ENCODE data around the gene SLC38A10. TPM values are rescaled to one million over a fixed set of nuclear protein-coding genes. Genes with fewer than 3 reads are reported as not detected.

The SLC38A10 gene
- total RNA-seq, 1 experiment from 2014 or later: 85.2 TPM

DNA sequence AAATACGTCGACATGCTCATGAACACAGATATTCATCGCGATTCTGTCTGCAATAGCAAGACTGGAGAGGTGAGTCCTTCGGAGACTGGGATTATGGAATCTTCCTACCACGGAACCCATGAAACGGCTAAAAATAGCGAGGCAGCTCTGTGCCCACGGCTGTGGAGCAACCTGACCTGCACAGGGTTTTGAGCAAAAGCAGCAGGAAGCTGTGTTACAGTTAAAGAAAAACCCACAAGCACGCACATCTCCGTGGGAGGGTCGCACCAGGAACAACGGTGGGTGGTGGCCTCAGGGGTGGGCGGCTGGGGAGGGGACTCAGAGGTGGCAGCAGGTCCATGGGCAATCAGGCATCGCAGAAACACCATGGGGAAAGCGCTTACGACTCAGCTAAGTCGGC is 24.8 kb downstream of the SLC38A10 start:
- in situ Hi-C loops (cut with HindIII; ENCODE audit: low pct_unique_long_range_greater_than_20kb, low sequenced_read_pairs): no loop called here
- no peak for DNase-seq (ENCODE audit: low read depth)

DNA sequence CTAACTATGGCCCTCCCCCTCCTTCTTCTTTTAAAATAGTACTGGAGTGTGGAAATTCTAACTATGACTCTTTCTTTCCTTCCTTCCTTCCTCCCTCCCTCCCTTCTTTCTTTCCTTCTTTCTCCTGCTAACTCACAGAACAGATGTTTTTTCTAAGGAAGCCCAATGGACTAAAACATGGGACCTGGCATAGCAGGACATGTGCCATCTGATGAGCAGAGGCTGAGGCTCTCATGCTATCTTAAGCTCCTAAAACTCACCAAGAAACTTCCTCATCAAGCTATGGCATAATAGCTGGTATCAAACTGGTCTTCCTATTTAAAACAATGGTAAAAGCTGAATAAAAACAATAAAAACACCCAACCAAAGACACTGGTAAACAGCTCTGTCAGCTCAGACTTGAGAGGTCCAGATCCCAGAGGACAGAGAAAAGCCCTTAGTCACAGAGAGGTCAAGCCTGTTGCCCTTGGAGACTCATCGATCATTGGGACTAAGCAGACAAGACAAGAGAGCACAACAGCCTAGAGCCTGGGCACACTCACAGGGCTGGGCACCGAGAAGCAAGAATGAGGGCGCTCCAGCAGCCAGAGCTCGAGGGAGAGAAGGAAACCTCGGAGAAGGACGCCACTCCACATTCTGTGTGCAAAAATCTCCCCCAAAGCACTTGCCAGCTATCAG is 27.6 kb downstream of the SLC38A10 start:
- in situ Hi-C loops (cut with HindIII; ENCODE audit: low pct_unique_long_range_greater_than_20kb, low sequenced_read_pairs): no loop called here
- DNase-seq (ENCODE audit: low read depth): no peak

DNA sequence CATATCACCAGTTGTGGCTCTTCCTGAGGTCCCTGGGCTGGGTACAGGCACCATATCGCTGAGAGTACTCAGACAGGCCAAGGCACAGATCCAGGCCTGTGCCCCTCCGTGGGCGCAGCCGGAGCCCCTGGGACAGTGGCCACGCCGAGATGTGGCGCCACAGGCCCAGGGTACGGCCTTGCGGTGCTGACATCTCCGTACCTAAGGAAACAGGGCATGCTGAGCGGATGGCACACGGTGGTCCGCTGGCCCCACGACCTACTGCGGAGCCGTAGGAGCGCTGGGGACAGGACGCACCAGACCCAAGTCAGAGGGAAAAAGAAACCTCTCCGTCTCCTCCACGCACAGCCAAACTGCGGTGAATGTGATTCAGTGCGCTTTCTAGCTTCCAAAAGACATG is 29.5 kb downstream of the SLC38A10 start:
- DNase-seq (ENCODE audit: low read depth): no peak
- in situ Hi-C loops (cut with HindIII; ENCODE audit: low pct_unique_long_range_greater_than_20kb, low sequenced_read_pairs): no loop called here

DNA sequence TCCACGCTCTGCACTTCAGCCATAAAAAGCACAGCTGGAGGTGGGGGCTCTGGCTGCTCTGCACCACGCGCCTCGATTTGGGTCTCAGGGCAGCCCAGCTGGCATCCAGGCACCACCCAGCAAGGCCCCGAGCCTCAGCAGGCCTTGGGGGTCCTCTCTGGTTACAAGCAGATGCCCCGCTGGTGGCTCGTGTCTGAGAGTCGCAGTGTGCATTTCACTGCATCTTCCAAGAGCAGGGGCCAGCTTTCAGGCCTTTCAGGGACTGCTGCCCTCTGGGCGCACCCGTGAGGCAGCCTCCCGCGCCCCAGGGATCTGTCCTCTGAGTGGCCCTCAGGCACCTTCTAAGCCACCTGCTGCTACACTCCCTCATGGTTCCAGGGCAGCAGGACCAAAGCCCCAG is 30.5 kb downstream of the SLC38A10 start:
- in situ Hi-C loops (cut with HindIII; ENCODE audit: low pct_unique_long_range_greater_than_20kb, low sequenced_read_pairs): no loop called here
- no peak for DNase-seq (ENCODE audit: low read depth)

DNA sequence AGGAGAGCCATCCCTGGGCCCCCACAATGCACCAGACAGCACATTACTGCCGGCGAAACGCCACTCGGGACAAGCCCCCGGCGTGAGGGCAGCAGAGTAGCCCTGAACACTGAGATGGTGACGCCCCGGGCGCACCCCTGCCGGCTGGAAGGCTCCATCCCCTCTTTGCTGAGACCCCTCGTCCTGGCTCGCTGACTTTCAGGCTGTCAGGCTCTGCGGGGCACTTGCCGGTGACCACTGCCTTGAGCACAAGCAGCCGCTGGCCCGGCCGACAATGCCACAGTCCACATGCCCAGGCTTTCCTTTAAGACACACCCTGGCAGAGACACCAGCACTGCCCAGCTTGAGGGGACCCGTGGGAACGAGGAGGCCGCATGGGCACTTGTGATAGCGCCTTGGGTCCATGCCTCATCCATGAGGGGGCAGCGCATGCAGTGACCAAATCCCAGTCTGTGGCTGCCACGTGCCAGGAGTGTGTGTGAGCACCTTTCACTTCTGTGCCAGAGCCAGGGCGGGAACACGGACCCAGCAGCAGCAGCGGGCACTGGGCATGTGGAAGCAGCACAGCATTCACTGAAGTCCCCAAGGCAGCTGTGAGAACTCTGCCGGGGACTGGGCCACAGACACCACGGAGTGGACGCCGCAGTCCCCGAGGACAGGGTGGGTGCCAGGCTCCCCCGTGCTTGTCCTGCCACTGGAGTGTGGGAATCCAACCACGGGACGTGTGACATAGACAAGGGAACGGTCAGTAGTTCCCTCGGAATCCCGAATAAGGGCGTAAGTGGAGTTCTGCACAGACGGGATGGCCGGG is 31.5 kb downstream of the SLC38A10 start:
- no peak for DNase-seq (ENCODE audit: low read depth)
- in situ Hi-C loops (cut with HindIII; ENCODE audit: low pct_unique_long_range_greater_than_20kb, low sequenced_read_pairs): no loop called here

DNA sequence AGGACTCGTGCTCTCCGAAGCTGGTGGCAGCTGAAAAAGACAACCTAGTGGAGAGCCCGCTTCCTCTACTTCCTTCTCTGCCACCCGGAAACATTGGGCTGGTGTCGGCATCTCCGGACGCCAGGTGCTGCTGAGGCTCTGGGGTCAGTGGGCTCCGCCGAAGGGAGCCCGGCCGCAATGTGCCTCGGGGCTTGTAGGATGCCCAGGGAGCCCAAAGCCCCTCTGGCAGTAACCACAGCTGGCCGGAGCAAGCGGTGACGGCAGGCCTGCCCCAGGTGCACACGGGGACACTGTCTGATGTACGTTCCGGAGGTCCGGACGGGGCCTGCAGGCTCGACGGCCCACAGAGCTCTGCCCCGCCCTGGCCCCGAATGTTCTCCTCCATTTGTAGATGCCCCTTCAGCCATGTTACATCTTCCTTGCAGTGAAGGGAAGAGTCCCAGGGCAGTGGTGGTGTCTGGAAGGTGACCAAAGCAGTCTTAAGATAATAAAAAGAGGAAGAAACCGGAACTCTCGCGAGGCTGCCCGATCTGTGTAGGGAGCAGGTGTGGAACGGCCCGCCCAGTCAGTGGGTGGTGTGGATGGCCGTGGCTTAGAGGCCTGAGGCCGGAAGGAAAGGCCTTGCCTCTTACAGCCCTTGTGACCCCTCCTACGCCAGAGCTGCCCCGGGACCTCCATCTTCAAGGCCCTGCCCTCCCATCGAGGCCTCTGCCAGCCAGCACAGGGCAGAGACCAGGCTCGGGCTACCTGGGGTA is 33.3 kb downstream of the SLC38A10 start:
- in situ Hi-C loops (cut with HindIII; ENCODE audit: low pct_unique_long_range_greater_than_20kb, low sequenced_read_pairs): no loop called here
- DNase-seq (ENCODE audit: low read depth): no peak

DNA sequence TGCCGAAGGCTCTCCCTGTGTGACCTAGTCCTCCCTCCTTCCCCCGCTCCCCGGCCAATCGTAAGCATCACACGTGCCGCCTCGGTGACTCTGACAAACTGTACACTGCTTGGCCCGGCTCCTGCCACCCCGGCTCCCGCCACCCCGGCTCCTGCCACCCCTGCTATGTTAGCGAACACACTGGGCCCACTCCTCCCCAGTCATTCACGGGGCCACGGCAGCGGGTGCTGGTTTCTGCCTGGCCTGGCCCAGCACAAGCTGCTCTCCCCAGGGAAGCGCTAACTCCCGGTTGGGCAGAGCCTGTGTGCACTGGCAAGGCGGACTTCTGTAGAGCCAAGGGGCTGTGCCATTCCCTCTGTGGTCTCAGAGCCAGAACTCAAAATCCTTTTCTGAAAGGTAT is 34.0 kb downstream of the SLC38A10 start:
- no peak for DNase-seq (ENCODE audit: low read depth)
- in situ Hi-C loops (cut with HindIII; ENCODE audit: low pct_unique_long_range_greater_than_20kb, low sequenced_read_pairs): no loop called here

DNA sequence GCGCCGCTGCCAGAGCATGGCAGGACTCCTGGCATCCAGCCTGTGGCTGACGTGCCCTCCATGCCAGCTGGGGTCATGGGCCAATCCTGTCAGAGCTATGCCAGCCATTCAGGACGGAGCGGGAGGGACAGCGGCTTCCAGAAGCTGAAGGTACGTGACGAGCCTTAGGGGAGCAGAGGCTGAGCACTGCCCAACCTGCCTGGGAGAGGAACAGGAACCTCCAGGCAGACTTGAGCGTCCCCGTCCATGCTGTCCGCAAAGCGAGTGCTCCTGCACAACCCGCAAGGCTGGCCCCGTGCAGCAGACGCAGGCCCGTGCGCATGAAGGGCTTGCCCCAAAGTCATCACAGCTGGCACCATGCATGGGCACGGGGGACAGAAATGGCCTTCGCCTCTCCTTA is 34.5 kb downstream of the SLC38A10 start:
- in situ Hi-C loops (cut with HindIII; ENCODE audit: low pct_unique_long_range_greater_than_20kb, low sequenced_read_pairs): no loop called here
- DNase-seq (ENCODE audit: low read depth): no peak

DNA sequence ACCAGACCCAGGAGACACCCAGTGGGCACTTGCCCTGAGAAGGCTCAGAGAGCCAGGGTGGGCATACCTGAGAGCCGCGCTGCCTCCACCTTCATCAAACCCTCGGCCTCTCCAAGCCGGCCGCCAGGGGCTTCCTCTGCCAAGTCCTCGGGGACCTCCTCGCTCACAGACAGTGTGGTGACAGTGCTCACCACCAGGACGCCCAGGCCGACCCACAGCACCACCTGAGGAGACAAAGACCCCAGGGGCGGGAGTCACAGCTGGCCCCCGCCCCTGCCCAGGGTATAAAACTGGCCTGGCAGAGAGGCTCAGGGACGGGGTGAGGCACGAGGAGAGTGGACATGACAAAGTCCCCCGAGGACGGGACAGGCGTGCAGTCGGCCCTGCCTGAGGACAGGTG is 34.9 kb downstream of the SLC38A10 start:
- no peak for DNase-seq (ENCODE audit: low read depth)
- in situ Hi-C loops (cut with HindIII; ENCODE audit: low pct_unique_long_range_greater_than_20kb, low sequenced_read_pairs): no loop called here

DNA sequence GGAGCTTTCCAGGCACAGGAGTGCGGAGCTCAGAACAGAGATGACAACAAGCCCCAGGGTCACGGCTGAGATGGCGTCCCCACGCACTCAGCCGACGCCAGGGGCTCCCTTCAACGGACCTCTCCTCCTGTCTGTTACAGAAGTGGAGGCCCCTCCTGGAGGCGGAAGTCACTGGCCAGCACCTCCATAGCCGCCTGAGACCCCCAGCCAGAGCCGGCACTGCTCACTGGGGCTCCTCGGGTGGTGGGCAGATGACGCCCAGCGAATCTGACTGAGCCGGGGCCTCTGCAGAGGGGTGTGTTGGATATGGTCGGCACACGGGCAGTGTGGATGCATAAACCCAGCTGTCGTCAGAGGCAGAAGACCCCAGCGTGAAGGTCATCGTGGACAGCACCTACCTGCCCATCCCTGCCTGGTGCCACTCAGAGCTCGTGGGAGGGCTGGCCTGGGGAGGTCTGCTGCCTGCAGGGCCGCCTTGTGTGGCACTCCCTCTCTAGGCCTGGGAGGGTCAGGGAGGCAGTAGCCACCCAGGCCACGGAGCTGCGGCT is 36.0 kb downstream of the SLC38A10 start:
- DNase-seq (ENCODE audit: low read depth): no peak
- in situ Hi-C loops (cut with HindIII; ENCODE audit: low pct_unique_long_range_greater_than_20kb, low sequenced_read_pairs): no loop called here

DNA sequence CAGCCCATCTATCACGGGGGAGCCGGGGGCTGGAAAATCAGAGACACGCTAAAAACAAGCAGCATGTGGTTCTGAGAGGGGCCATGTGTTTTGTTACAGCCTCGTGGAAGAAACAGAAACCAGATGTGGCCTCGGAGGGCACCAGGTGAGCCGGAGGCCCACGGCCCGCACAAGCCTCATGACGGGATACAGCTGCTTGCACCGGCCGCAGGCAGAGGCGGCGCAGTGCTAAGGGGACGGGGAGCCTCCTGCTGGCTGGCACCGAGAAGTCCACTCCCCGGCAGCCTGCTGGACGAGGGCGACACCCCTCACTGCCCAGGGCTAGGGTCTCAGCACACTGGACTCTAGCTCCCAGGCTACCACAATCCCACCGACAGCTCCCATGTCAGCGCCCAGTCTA is 36.8 kb downstream of the SLC38A10 start:
- in situ Hi-C loops (cut with HindIII; ENCODE audit: low pct_unique_long_range_greater_than_20kb, low sequenced_read_pairs): no loop called here

DNA sequence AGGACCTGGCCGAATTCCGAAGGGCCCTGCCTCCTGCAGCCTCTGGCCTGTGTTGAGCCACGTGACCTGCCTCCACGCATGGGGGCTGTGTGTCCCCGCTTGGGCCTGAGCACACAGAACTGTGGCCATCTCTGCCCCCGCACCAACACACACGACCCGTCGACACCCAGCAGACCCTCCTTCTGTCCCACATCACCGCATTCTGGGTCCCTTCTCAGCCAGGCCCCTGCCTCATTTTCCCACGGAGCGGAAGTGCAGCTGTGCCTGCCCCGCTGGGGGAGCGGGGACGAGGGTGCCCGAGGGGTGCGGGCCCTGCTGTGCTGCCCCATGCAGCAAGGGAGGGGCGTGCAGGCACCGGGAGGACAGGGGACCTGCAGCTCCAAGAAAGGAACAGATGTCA is 37.6 kb downstream of the SLC38A10 start:
- no peak for DNase-seq (ENCODE audit: low read depth)
- in situ Hi-C loops (cut with HindIII; ENCODE audit: low pct_unique_long_range_greater_than_20kb, low sequenced_read_pairs): no loop called here

More for the DNA sequence above, 36.8 kb downstream of the SLC38A10 start:
- no peak for DNase-seq (ENCODE audit: low read depth)

DNA sequence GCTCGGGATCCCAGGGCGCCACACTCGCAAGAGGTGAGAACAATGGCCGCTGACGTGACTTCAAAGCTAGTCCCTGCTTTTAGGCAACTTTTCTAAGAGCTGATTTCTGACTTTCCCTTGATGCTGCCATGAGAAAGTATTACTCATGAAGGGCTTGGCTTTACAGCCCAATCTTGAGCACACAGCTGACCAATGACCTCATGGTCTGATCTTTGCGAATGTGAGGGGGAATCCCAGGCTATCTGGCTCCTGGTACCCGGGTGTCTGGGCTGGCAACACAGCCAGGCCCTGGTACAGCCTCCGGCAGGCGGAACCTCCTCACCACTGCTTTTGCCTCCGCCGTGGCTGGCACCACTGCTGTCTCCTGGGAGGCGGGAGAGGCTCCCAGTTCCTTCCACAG is 38.5 kb downstream of the SLC38A10 start:
- peak; percentile 66 for DNase-seq (ENCODE audit: low read depth)
- in situ Hi-C loops (cut with HindIII; ENCODE audit: low pct_unique_long_range_greater_than_20kb, low sequenced_read_pairs): no loop called here

DNA sequence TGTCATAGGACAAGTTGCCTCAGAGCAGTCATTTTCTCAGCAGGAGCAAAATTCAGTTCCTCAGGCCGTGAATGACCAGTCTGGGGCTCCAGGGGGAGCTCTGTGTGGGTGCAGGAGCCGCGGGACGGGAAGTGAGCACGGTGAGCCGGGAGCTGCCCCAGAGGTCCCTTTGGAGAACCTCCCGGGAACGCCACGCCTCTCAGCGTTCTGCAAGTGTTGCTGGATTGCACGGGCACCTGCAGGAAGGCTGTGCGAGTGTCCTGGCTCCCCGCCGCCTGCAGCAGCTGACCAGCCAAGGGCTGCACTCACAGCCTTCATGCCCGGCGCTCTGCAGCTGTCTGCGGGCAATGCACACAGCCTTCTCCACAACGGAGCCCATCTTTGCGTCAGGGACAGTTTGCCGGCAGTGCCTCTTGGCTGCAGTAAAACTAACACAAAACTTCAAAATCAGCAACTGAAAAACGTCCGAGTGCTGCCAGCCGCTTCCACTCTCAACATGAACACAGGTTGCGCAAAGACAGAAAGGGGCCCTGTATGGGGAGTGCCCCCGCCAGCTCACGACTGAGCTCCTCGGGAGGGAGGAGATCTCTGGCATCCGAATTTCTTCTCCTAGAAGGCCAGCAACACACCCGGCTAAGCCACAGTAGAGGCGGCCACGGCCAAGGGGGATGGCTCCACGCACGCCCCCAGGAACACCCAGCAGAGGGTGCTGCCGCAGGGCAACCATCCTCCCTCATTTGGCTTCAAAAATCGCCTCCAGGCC is 40.0 kb downstream of the SLC38A10 start:
- in situ Hi-C loops (cut with HindIII; ENCODE audit: low pct_unique_long_range_greater_than_20kb, low sequenced_read_pairs): no loop called here
- peak; percentile 55 for DNase-seq (ENCODE audit: low read depth)

DNA sequence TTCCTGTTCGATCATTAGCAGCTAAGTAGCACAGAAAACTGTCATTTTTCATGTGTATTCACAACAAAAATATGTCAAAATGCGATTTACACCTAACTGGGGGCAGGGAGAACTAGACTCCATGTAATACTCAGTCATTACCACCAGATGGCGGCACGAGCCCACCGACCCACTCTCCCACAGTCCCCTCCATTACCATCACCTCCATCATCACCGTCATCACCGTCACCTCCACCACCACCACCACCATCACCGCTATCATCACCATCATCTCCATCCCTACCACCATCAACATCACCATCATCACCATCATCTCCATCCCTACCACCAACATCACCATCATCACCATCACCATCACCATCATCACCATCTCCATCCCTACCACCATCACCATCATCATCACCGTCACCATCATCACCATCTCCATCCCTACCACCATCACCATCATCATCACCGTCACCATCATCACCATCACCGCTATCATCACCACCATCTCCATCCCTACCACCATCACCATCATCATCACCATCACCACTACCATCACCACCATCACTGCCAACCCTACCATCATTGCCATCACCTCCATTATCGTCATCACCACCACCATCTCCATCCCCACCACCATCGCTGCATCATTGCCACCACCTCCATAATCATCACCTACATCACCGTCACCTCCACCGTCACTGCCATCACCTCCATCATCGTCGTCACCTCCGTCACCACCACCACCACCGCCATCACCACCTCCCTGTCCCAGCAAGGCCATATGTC is 41.6 kb downstream of the SLC38A10 start:
- DNase-seq (ENCODE audit: low read depth): peak; percentile 18
- in situ Hi-C loops (cut with HindIII; ENCODE audit: low pct_unique_long_range_greater_than_20kb, low sequenced_read_pairs): no loop called here

DNA sequence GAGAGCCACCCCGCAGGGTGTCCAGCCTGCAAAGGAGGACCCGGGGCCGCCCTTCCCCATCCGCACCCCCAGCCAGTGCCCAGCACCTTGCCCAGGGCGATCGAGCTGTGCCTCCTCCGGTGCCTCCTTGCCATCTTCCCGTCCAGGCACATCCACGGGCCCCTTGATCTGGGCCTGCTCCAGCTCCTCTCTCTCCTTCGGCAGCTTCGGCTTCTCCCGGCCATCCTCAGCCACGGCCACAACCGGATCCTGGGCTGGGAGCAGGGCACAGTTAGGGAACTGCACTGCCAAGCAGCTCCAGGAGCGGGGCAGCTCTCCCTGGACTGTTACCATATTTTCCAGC is 42.1 kb downstream of the SLC38A10 start:
- DNase-seq (ENCODE audit: low read depth): no peak
- in situ Hi-C loops (cut with HindIII; ENCODE audit: low pct_unique_long_range_greater_than_20kb, low sequenced_read_pairs): no loop called here

DNA sequence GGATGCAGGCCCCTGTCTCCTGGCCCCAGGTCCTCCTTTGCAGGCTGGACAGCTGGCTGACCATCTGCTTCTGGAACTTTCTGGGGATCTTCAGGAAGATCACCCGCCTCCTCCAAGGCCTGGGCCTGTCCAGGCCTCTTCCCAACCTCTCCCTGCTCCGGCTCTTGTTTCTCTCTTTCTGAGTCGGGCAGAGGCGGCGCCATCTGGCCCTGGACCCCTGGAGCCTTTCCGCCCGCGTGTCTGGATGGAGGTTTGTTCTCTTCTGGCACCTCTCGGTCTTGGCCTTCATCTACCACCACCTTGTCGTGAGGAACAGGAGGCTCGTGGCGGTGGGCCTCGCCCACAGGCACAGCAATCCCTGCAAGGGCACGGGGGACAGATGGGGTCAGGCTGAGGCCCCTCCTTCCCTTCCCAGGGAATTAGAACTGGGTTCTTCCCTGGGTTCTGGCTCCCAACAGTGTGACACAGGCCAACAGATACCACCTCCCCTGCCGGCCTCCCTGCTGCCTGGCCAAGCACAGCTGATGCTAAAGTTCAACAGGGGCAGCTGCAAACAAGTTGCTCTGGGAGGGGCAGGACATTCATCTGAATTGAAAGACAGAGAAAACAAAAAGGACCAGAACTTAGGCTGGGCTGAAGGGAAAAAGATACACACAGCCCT is 42.7 kb downstream of the SLC38A10 start:
- no peak for DNase-seq (ENCODE audit: low read depth)
- in situ Hi-C loops (cut with HindIII; ENCODE audit: low pct_unique_long_range_greater_than_20kb, low sequenced_read_pairs): no loop called here
